ENCODE measurements around the gene MICALL1.

GRCh38 chr22:37894939-37895670 lies 11.0 kb upstream of the MICALL1 start:
- no peak for TF ChIP-seq CTCF (CRISPR knock-in tag; IDR thresholded peaks at IDR 0.05)
- TF ChIP-seq EP300 (IDR thresholded peaks at IDR 0.05; ENCODE audit: low read depth in 2 of 2, low read length in 2 of 2) = no peak; a peak in 1 of 4 replicates
- TF ChIP-seq EP300 (CRISPR knock-in tag; IDR thresholded peaks at IDR 0.05; ENCODE audit: borderline replicate concordance) = no peak
- no peak for TF ChIP-seq CREM (IDR thresholded peaks at IDR 0.05)
- TF ChIP-seq CREM (CRISPR knock-in tag; IDR thresholded peaks at IDR 0.05) = no peak
- TF ChIP-seq POLR2AphosphoS5 (IDR thresholded peaks at IDR 0.05; ENCODE audit: low read depth, low read length) = no peak
- no peak for TF ChIP-seq SMARCE1 (IDR thresholded peaks at IDR 0.05; ENCODE audit: borderline replicate concordance)
- no peak for TF ChIP-seq ELF4 (CRISPR knock-in tag; IDR thresholded peaks at IDR 0.05; ENCODE audit: borderline replicate concordance)
